T-helper 1 cell treated with Interleukin-12 subunit alpha and Interleukin-12 subunit beta and Interleukin-4 antibody, amounts not matched to agents 30 μg/mL and 1 μg/mL, for 36 hours (primary cell): ENCODE measurements around the gene LAMC2.
A peak's percentile ranks its signal among the peaks of the same experiment; 100 is the strongest.

Source experiments
- H3K27ac Mint-ChIP-seq: one replicate; pipeline ENCODE4 v1.8.0; 2021; ENCODE audit warnings: mild to moderate bottlenecking, mixed read lengths
- H3K27me3 Mint-ChIP-seq: one replicate; pipeline ENCODE4 v1.8.0; 2021; ENCODE audit warnings: low read depth, mixed read lengths
- H3K36me3 Mint-ChIP-seq: one replicate; pipeline ENCODE4 v1.8.0; 2021; ENCODE audit warnings: low read depth, mixed read lengths
- H3K4me1 Mint-ChIP-seq: one replicate; pipeline ENCODE4 v1.8.0; 2021; ENCODE audit warnings: low read depth, mixed read lengths
- H3K4me3 Mint-ChIP-seq: one replicate; pipeline ENCODE4 v1.8.0; 2021; ENCODE audit warnings: mild to moderate bottlenecking, moderate library complexity, mixed read lengths
- H3K9me3 Mint-ChIP-seq: one replicate; pipeline ENCODE4 v1.8.0; 2021; ENCODE audit warnings: mixed read lengths

The LAMC2 gene

DNA sequence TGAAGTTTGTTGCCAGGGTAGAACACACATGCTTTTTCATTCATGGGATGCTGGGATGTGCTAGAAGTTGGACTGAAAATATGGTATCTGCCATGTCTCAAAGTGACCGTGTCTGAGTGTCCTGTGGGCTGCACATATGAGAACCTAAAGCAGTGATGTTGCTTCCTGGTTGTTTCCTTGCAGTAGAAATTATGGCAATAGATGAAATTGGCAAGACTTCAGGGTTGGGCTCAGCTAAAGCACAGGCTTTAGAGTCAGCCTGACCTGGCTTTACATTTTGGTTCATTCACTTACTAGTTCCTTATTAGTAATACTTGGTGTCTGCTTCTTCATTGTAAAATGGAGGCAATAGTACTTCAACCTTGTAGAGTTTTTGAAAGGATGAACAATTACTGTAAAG is 2.2 kb downstream of the LAMC2 start:
- Mint-ChIP-seq H3K36me3 (no peaks in the 10 kb centered on the region), H3K4me3 (no peak overlapping the region), H3K27me3 (peaks cover 46% of the 10 kb centered on the region), H3K4me1 (peaks cover 2% of the 10 kb centered on the region), H3K9me3 (no peaks in the 10 kb centered on the region), H3K27ac (no peak overlapping the region)

DNA sequence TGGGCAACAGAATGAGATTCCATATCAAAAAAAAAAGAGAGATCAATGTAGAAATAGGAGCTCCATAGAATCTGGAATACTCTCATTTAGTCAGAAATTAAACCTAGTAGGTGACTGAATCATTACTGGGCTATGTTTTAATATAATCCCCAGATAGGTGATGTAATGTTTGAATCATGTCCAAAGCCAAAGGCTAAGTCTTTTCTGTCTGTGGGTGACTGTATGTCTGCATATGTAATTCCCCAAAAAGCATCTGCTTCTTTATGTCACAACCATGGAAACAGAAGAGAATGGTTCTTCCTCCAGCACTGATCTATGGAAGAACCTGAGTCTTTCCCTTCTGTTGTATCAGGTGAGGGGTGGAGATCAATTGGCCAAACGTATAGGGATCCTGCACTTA is 5.8 kb downstream of the LAMC2 start:
- Mint-ChIP-seq H3K4me1 (peaks cover 15% of the 10 kb centered on the region), H3K9me3 (no peaks in the 10 kb centered on the region), H3K36me3 (no peaks in the 10 kb centered on the region), H3K4me3 (no peak overlapping the region), H3K27me3 (peaks cover 42% of the 10 kb centered on the region), H3K27ac (no peak overlapping the region)

DNA sequence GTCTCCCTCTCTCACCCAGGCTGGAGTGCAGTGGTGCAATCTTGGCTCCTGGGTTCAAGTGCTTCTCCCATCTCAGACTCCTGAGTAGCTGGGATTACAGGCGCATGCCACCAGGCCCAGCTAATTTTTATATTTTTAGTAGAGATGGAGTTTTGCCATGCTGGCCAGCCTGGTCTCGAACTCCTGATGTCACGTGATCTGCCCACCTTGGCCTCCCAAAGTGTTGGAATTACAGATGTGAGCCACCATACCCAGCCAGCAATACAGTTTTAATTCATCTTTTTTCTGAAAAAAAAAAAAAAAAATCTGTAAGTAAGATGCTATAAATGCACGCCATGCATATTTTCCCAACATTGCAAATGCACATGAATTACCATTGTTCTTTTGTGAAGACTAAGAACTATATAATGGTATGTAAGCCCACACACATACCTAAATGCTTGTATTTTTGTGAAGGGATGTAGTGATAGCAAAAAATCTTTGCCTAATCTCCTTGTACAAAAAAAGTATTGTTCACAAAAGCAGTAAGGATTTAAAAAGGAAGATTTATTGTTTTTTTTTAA is 8.0 kb downstream of the LAMC2 start:
- no peaks in the 10 kb centered on the region for H3K36me3 Mint-ChIP-seq

DNA sequence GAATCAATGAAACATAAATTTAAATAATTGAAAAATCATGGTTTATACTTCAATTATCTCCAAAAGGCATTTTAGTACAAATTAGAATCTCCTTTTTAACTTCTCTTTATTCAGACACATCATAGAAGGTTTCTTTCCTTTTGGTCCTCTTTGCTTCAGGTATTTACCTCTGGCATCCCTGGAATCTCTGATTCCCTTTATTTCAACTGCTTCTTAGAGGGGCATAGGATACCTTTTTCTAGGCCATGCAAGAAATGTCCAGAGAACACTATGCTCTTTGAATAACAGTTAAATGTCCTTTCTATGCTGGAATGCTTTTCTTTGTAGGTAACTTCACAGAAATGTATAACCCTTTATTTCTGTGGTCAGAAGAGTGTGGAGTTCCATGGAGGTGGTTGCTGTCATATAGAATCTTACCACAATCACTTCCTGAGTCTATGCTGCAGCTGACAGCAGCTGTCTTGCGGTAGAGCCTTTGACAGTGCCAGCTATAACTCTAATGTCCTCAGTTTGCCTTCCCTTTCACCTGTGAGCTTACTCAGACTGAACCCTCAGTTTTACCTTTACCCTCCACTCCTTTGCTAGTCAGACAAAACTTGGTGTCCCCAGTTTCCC is 8.6 kb downstream of the LAMC2 start:
- Mint-ChIP-seq H3K27ac (peak overlapping the region; percentile 31), H3K9me3 (no peaks in the 10 kb centered on the region), H3K36me3 (no peaks in the 10 kb centered on the region), H3K27me3 (peaks cover 31% of the 10 kb centered on the region), H3K4me3 (peak overlapping the region; percentile 29), H3K4me1 (peaks cover 15% of the 10 kb centered on the region)

More for the DNA sequence above, 8.0 kb downstream of the LAMC2 start:
- no peak overlapping the region for H3K27ac Mint-ChIP-seq
- H3K9me3 Mint-ChIP-seq = no peaks in the 10 kb centered on the region
- peaks cover 36% of the 10 kb centered on the region for H3K27me3 Mint-ChIP-seq
- no peak overlapping the region for H3K4me3 Mint-ChIP-seq
- H3K4me1 Mint-ChIP-seq = peaks cover 15% of the 10 kb centered on the region

DNA sequence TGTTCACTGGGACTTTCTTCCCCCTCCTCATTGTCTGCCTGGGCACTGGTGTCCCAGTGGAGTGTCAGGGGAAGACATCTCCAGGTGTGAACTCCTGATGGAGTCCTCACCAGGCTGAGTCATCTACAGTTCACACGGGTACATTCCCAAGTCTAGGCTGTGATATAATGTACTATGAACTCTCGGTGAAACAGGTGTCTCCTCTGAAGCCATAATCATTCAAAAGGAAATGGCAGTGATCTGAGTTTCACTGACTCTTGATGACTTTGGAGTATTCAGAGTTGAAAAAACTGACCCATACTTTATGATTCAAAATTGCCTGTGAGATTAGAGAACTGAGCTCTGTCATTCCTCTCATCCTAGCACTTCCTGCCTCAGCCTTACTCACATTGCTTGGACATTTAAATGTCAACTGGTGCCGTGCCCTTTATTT is 9.1 kb downstream of the LAMC2 start:
- H3K9me3 Mint-ChIP-seq = no peaks in the 10 kb centered on the region
- peaks cover 15% of the 10 kb centered on the region for H3K4me1 Mint-ChIP-seq
- H3K27ac Mint-ChIP-seq = peak overlapping the region; percentile 31
- peak overlapping the region; percentile 29 for H3K4me3 Mint-ChIP-seq
- H3K27me3 Mint-ChIP-seq = peaks cover 29% of the 10 kb centered on the region
- no peaks in the 10 kb centered on the region for H3K36me3 Mint-ChIP-seq

DNA sequence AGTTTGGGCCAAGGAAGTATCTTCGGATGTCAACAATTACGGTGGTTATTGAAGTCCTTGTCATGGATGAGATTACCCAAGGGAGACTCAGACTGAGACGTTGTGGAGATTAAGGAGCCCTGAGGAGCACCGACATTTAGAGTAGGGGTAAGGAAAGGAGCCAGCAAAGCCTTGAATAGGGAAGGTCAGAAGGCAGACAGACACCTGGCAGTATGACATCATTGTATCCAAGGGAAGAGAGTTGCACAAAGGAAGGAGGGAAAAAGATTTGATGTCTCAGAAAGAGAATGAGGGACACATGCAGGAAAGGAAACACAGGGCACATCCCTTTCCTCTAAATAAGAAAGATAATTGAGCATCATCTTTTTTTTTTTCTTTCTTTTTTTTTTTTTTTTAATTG is 11.7 kb downstream of the LAMC2 start:
- Mint-ChIP-seq H3K27ac (no peak overlapping the region), H3K4me3 (no peak overlapping the region), H3K36me3 (no peaks in the 10 kb centered on the region), H3K9me3 (no peaks in the 10 kb centered on the region), H3K4me1 (peaks cover 15% of the 10 kb centered on the region), H3K27me3 (peaks cover 37% of the 10 kb centered on the region)

DNA sequence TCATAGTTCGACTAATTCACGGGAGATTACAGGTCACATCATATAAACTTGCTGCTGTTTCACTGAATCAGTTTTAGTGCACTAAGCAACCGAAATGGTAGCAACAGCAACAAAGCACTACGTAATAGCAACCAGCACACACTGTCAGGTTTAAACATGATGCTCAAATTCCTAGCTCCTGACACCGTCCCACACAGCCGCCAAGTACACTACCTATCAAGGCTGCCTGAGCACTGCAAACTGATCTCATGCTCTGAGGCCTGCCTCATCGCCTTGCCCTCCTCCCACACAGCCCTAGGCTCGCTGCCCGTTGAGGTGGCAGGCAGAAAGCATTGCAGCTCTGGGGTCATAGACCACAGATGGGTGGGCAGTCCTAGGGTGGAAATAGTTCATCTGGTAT is 12.4 kb downstream of the LAMC2 start:
- Mint-ChIP-seq H3K27ac (no peak overlapping the region), H3K9me3 (no peaks in the 10 kb centered on the region), H3K4me3 (no peak overlapping the region), H3K36me3 (no peaks in the 10 kb centered on the region), H3K27me3 (peaks cover 33% of the 10 kb centered on the region), H3K4me1 (peaks cover 15% of the 10 kb centered on the region)

DNA sequence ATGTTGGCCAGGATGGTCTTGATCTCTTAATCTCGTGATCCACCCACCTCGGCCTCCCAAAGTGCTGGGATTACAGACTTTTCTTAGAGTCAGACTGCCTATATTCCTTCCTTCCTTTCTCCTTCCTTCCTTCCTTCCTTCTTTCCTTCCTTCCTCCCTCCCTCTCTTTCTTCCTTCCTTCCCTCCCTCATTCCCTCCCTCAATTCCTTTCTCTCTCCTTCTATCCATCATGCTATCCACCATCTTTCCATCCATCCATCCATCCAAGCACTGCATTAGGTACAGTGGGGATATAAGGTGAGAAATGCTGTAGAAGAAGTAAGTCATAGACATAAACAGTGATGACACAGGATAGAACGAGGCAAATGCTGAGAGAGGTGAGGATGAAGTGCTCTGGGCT is 13.2 kb downstream of the LAMC2 start:
- Mint-ChIP-seq H3K27ac (no peak overlapping the region), H3K36me3 (no peaks in the 10 kb centered on the region), H3K4me3 (no peak overlapping the region), H3K9me3 (no peaks in the 10 kb centered on the region), H3K4me1 (peaks cover 12% of the 10 kb centered on the region), H3K27me3 (peaks cover 29% of the 10 kb centered on the region)

DNA sequence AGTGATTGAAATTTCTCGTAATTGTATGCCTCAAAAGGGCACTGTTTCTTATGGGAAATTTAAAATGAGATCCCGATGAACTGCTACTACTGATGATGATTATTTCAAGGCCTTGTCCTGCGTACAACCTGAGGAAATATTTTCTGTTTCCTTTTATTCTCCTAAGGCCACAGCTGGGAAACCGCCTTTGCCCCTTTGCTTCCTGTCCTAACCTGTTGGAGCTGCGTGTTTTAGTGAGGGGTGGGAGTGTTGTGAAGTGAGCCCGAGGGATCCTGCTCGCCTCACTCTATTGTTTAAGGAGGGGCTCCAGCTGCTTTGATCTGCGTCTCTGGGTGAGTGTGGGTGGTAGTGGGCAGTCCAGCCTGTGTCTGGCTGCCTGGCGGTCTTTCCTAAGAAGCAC is 14.4 kb downstream of the LAMC2 start:
- Mint-ChIP-seq H3K4me3 (no peak overlapping the region), H3K4me1 (peaks cover 2% of the 10 kb centered on the region), H3K9me3 (no peaks in the 10 kb centered on the region), H3K27me3 (peaks cover 29% of the 10 kb centered on the region), H3K27ac (no peak overlapping the region), H3K36me3 (no peaks in the 10 kb centered on the region)

DNA sequence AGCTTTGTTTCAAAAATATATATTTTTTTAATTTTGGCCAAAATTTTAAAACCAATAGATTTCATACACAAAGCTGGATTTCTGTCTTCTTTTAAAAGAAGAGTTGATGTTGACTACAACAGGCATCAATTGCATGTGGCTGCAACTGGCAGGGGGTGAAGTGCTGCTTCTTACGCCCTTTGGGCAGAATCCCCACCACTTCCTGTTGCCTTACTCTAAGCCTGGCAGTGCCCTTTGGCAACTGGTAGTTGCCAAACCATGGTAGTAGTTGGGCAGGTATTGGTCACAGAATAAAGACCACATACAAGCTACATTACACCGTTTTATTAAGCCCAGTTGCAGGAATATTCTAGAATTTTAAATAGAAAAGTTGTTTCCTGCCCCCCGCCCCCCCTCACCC is 17.0 kb downstream of the LAMC2 start:
- no peak overlapping the region for H3K27ac Mint-ChIP-seq
- H3K27me3 Mint-ChIP-seq = peaks cover 17% of the 10 kb centered on the region
- H3K4me3 Mint-ChIP-seq = no peak overlapping the region
- no peaks in the 10 kb centered on the region for H3K9me3 Mint-ChIP-seq
- no peaks in the 10 kb centered on the region for H3K4me1 Mint-ChIP-seq
- no peaks in the 10 kb centered on the region for H3K36me3 Mint-ChIP-seq

DNA sequence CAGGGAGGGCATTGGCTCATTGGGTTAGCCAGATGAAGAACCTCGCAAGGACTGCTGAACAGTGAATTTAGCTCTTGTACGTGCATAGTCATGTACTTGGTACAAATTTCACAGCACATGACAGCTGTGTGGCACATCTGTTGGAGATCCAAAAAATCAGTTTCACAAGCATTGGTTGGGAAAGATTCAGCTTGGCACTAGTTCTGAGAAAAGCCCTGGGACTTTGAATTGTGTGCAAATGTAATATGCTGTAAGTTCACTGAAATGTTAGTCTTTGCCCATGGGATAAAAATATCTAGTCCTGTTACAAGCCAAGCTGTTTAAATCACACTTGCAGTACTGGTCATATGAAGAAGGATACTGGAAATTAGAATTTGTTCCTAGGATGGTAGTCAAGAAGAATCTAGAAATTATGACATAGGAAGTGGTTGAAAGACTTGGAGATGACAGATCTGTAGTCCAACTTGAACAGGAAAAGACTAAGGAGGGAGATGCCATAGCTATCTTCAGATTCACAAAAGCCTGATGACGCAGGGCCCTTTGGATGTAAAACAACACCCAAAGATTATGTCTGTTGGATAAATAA is 19.2 kb downstream of the LAMC2 start:
- Mint-ChIP-seq H3K4me1 (no peaks in the 10 kb centered on the region), H3K4me3 (no peak overlapping the region), H3K9me3 (no peaks in the 10 kb centered on the region), H3K27me3 (peaks cover 17% of the 10 kb centered on the region), H3K27ac (no peak overlapping the region), H3K36me3 (no peaks in the 10 kb centered on the region)

DNA sequence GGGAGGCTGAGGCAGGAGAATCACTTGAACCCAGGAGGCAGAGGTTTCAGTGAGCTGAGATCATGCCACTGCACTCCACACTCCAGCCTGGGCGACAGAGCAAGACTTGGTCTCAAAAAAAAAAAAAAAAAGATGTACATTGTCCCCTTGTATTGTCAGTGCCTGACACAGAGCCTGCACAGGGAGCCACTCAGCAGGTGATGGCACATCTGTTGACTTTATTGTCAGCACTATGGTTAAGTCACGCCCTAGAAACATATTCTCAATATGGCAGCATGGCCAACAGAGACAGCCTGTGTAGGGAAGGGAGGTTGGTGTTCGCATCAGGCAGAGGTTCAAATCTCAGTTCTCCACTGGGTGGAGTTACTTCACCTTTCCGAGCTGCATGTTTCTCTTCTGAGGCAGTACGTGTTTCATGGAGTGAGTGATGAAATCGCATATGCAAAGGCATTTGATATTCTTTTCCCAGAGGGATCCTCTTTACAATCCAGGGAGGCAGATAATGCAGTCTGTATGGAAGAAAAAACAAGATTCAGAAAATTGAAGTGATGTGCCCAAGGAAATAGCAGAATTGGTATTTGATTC is 20.6 kb downstream of the LAMC2 start:
- H3K4me3 Mint-ChIP-seq = no peak overlapping the region
- no peak overlapping the region for H3K27ac Mint-ChIP-seq
- no peaks in the 10 kb centered on the region for H3K9me3 Mint-ChIP-seq
- no peaks in the 10 kb centered on the region for H3K4me1 Mint-ChIP-seq
- no peaks in the 10 kb centered on the region for H3K36me3 Mint-ChIP-seq
- H3K27me3 Mint-ChIP-seq = peaks cover 10% of the 10 kb centered on the region

DNA sequence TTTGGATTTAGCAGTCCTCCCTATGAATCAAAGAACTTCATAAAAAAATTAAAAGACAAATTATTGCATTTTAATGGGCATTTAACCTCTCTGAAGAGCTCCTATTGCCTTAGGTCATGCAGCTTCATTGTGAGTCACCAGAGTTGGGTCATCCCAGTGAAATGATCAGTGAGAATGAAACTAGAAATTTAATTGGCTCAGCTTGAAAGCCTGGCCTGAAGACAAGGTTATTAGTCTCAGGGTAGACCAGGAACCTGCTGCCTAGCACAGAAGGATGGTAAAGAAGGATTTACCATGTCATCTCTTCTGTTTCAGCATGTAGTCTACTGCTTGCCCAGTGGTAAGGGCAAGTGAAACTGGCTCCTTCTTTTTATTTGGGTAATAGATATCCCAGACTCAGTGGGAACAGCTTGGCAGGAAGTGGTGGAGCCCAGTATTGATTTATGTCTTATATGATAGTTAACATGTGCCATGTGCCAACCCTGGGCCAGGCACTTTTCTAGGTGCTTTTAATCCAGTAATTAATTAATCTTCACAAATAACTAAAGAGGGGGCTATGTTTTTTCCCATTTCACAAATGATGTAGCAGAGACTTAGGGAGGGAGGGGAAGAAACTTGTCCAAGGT is 23.6 kb downstream of the LAMC2 start:
- Mint-ChIP-seq H3K4me1 (no peaks in the 10 kb centered on the region), H3K27ac (no peak overlapping the region), H3K36me3 (no peaks in the 10 kb centered on the region), H3K9me3 (no peaks in the 10 kb centered on the region), H3K4me3 (no peak overlapping the region), H3K27me3 (peaks cover 17% of the 10 kb centered on the region)

DNA sequence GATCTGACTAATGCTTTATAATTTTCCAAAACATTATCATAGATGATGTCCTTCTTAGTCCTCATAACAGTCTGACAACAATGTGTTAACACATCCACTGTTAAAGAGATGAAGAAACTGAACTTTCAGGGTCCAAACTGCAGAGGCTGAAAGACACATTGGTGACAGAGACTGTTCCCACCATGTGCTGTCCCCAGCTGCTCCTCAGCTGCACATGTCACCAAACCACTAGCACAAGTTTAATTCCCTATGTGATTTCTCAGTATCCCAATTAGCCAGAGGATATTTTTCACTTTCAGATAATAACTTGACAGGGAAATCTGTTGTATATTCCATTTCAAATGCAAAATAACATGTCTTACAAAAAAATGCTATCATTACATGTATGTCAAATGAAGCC is 24.6 kb downstream of the LAMC2 start:
- no peak overlapping the region for H3K4me3 Mint-ChIP-seq
- H3K9me3 Mint-ChIP-seq = no peaks in the 10 kb centered on the region
- peaks cover 17% of the 10 kb centered on the region for H3K27me3 Mint-ChIP-seq
- H3K36me3 Mint-ChIP-seq = no peaks in the 10 kb centered on the region
- no peak overlapping the region for H3K27ac Mint-ChIP-seq
- no peaks in the 10 kb centered on the region for H3K4me1 Mint-ChIP-seq

DNA sequence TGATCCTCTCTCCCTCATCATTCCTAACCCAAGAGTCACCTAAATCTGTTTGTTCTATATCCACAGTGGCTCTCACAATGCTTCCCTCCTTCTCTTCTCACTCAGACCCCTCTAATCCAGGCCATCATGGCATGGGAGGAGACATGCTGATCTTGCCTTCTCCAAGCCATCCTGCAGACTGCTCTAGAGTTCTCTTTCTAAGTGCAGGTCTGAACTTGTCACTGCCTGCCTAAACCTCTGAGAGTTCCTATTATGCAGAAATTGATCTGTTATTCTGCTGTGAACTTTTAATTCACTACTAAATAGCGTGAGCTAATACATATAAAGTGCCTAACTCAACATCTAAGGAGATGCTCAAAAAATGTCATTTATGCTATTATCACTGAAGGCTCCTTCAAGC is 26.8 kb downstream of the LAMC2 start:
- Mint-ChIP-seq H3K27me3 (peaks cover 27% of the 10 kb centered on the region), H3K9me3 (no peaks in the 10 kb centered on the region), H3K4me3 (no peak overlapping the region), H3K4me1 (no peaks in the 10 kb centered on the region), H3K27ac (no peak overlapping the region), H3K36me3 (no peaks in the 10 kb centered on the region)
